ENCODE results near the gene UTP15. TPM values are rescaled to one million over a fixed set of nuclear protein-coding genes. Genes with fewer than 3 reads are reported as not detected.

UTP15 gene
- polyA plus RNA-seq, 3 donors = 2.8 to 8.6 (median 2.8) TPM

DNA sequence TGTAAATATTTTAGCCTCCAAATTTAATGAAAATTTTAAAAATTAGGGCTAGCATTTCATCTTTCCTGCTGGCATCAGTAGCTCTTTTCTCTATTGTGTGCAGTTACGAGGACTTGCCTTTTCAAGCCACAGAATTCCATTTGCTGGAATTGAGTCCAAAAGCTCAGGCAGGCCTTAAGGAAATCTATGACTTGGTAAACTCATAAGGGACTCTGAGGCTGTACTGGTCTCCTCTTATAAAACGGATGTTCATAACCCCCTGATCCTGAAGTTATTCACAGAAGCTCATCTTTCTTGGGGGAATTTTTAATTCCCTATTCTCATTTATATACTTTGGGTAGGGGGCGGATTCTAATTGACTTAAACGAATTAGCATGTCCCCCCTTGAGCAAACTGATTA lies 23.5 kb upstream of the UTP15 start:
- no peak for DNase-seq
- Histone ChIP-seq H2AFZ (ENCODE audit: insufficient read depth, low read depth, low read length, poor library complexity, severe bottlenecking) (no peak overlapping the region), H3K4me2 (replicated peaks; ENCODE audit: extremely low read depth, low read length, poor library complexity, severe bottlenecking) (no peak overlapping the region), H3K4me3 (replicated peaks in 1 of 3; ENCODE audit: low read depth in 2 of 3, low read length in 3 of 3) (no peak overlapping the region), H3K36me3 (replicated peaks in 1 of 2; ENCODE audit: control insufficient read depth in 1 of 2, insufficient read depth in 2 of 2, low read length in 2 of 2) (no peaks in the 10 kb centered on the region), H3K4me1 (ENCODE audit: control insufficient read depth in 1 of 2, insufficient read depth in 2 of 2, low read length in 2 of 2) (no peaks in the 10 kb centered on the region), H3K27me3 (ENCODE audit: control insufficient read depth in 2 of 2, insufficient read depth in 2 of 2, low read length in 2 of 2) (peaks cover 0 to 3% of the 10 kb centered on the region in 2 donors), H3K27ac (ENCODE audit: low read depth in 1 of 2, low read length in 2 of 2) (no peak overlapping the region), H3K9me3 (replicated peaks in 1 of 2; ENCODE audit: control insufficient read depth in 1 of 2, insufficient read depth in 1 of 2, low read length in 2 of 2) (no peaks in the 10 kb centered on the region), H3K79me2 (ENCODE audit: insufficient read depth, low read length) (no peaks in the 10 kb centered on the region), H3K9ac (ENCODE audit: insufficient read depth, low read length, poor library complexity, severe bottlenecking) (no peak overlapping the region), H4K20me1 (ENCODE audit: insufficient read depth, low read length) (no peaks in the 10 kb centered on the region)
- TF ChIP-seq, protein P1, sequence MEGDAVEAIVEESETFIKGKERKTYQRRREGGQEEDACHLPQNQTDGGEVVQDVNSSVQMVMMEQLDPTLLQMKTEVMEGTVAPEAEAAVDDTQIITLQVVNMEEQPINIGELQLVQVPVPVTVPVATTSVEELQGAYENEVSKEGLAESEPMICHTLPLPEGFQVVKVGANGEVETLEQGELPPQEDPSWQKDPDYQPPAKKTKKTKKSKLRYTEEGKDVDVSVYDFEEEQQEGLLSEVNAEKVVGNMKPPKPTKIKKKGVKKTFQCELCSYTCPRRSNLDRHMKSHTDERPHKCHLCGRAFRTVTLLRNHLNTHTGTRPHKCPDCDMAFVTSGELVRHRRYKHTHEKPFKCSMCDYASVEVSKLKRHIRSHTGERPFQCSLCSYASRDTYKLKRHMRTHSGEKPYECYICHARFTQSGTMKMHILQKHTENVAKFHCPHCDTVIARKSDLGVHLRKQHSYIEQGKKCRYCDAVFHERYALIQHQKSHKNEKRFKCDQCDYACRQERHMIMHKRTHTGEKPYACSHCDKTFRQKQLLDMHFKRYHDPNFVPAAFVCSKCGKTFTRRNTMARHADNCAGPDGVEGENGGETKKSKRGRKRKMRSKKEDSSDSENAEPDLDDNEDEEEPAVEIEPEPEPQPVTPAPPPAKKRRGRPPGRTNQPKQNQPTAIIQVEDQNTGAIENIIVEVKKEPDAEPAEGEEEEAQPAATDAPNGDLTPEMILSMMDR (IDR thresholded peaks at IDR 0.05) = no peak
- no peaks in the 10 kb centered on the region for H3K9me3 Mint-ChIP-seq
- no peak overlapping the region for H3K27ac Mint-ChIP-seq
- peaks cover under 1% of the 10 kb centered on the region for H3K4me1 Mint-ChIP-seq
- no peak overlapping the region for H3K4me3 Mint-ChIP-seq
- WGBS (ENCODE audit: insufficient coverage) = 100% methylated on average over 1 of the region's 4 CpGs
- no peaks in the 10 kb centered on the region for H3K36me3 Mint-ChIP-seq
- intact Hi-C loops (cut with micrococcal nuclease) = no loop called here
- H3K27me3 Mint-ChIP-seq (ENCODE audit: low read depth in 3 of 3) = peaks cover 18 to 30% (median 20%) of the 10 kb centered on the region in 3 donors

DNA sequence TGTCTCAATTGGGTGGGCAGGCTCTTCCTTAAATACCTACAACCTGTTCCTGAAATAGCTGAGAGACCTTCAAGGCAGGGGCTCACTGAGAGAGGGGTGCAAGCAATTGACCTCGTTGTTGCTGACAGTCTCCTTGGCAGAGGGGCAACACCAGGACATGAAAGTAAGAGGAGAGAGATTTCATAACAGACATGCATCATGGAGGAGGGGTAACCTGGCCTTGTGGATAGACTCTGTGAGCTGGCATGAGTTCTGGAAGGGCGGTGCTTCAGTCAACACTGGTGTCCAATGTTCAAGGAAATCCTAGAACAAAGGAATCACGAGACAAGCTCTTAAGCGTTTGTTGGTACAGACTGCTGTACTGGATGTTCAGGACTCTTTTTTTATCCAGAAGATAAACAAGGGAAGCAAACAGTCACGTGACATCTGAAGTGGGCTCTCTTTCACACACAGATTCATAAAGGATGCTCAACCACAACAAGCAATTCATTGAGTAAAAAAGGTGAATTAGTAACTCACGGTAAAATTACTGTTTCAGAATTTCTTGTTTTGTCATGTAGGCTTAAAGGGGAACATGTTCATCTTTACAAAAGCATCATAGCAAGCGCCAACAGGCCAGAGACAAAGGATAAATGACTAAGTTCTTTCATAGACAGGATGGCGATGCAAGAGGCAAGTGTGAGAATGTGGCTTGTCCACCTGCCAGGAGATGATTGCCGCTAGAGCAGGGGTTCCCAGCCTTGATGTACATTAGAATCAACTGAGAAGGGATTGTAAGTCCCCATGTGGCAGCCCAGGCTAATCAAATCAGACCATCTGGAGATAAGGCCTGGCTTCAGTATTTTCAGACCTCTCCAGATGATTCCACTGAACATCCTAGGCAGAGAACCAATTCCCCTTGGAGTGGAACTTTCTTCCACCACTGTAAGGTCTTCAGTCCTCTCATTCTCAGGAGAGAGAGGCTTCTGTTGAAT lies 20.8 kb upstream of the UTP15 start:
- Mint-ChIP-seq H3K27me3 (ENCODE audit: low read depth in 3 of 3) (peaks cover 13 to 35% (median 17%) of the 10 kb centered on the region in 3 donors), H3K27ac (no peak overlapping the region), H3K9me3 (no peaks in the 10 kb centered on the region), H3K4me3 (no peak overlapping the region), H3K4me1 (no peaks in the 10 kb centered on the region), H3K36me3 (no peaks in the 10 kb centered on the region)
- Histone ChIP-seq H4K20me1 (ENCODE audit: insufficient read depth, low read length) (no peaks in the 10 kb centered on the region), H3K9me3 (replicated peaks in 1 of 2; ENCODE audit: control insufficient read depth in 1 of 2, insufficient read depth in 1 of 2, low read length in 2 of 2) (no peaks in the 10 kb centered on the region), H3K4me2 (replicated peaks; ENCODE audit: extremely low read depth, low read length, poor library complexity, severe bottlenecking) (no peak overlapping the region), H3K4me1 (ENCODE audit: control insufficient read depth in 1 of 2, insufficient read depth in 2 of 2, low read length in 2 of 2) (no peaks in the 10 kb centered on the region), H3K27me3 (ENCODE audit: control insufficient read depth in 2 of 2, insufficient read depth in 2 of 2, low read length in 2 of 2) (peaks cover 0 to 3% of the 10 kb centered on the region in 2 donors), H3K27ac (ENCODE audit: low read depth in 1 of 2, low read length in 2 of 2) (no peak overlapping the region), H3K4me3 (replicated peaks in 1 of 3; ENCODE audit: low read depth in 2 of 3, low read length in 3 of 3) (no peak overlapping the region), H3K9ac (ENCODE audit: insufficient read depth, low read length, poor library complexity, severe bottlenecking) (no peak overlapping the region), H3K36me3 (replicated peaks in 1 of 2; ENCODE audit: control insufficient read depth in 1 of 2, insufficient read depth in 2 of 2, low read length in 2 of 2) (no peaks in the 10 kb centered on the region), H2AFZ (ENCODE audit: insufficient read depth, low read depth, low read length, poor library complexity, severe bottlenecking) (no peak overlapping the region), H3K79me2 (ENCODE audit: insufficient read depth, low read length) (no peaks in the 10 kb centered on the region)
- TF ChIP-seq, protein P1 (IDR thresholded peaks at IDR 0.05) = no peak
- intact Hi-C loops (cut with micrococcal nuclease) = no loop called here
- DNase-seq = no peak
- WGBS (ENCODE audit: insufficient coverage) = 97% methylated on average over 8 of the region's 9 CpGs

Measured in CD14-positive monocyte (primary cell).